K562 (cell line): ENCODE data around the gene GATA2. TPM values are rescaled to one million over a fixed set of nuclear protein-coding genes. Genes with fewer than 3 reads are reported as not detected.

ENCODE experiments used
- CTBP1 ChIP-seq: fragments of 450-650 bp; IDR thresholded peaks from 2 replicates; pipeline ENCODE4 v1.6.1; 2016; ENCODE audit warnings: borderline replicate concordance
- ELF1 ChIP-seq: fragments of 200-800 bp; sonication (Bioruptor generic); IDR thresholded peaks from 2 replicates; pipeline ENCODE4 v1.6.1; 2016; ENCODE audit warnings: missing genetic modification characterization, missing compliant biosample characterization
- HMG20B ChIP-seq: fragments of 250-450 bp; sonication (Bioruptor Pico); IDR thresholded peaks from 2 replicates; pipeline ENCODE4 v1.5.0; 2021; ENCODE audit warnings: mild to moderate bottlenecking
- HNRNPL ChIP-seq: fragments of 200-400 bp; formaldehyde crosslinking; IDR thresholded peaks from 2 replicates; pipeline ENCODE4 v1.6.1; 2017; ENCODE audit warnings: low read depth, mild to moderate bottlenecking, low read length
- KDM5B ChIP-seq: fragments of 200-600 bp; sonication (generic); IDR thresholded peaks from 2 replicates; pipeline ENCODE4 v1.6.1; 2012; ENCODE audit warnings: low read depth, mild to moderate bottlenecking, moderate library complexity, low read length, control low read depth, inconsistent platforms; ENCODE audit not compliant: insufficient replicate concordance
- MAFK ChIP-seq: IDR thresholded peaks from 2 replicates; pipeline ENCODE4 v1.6.1; 2011; ENCODE audit warnings: low read length, improper control_type of control experiment
- PML ChIP-seq: IDR thresholded peaks from 2 replicates; pipeline ENCODE4 v1.6.1; 2012; ENCODE audit warnings: low read length, inconsistent platforms
- PTTG1 ChIP-seq: fragments of 450-650 bp; IDR thresholded peaks from 2 replicates; pipeline ENCODE4 v1.6.1; 2016; ENCODE audit warnings: low read depth, mild to moderate bottlenecking, missing genetic modification characterization, missing compliant biosample characterization
- SIN3B ChIP-seq: fragments of 450-650 bp; IDR thresholded peaks from 2 replicates; pipeline ENCODE4 v1.6.1; 2017; ENCODE audit warnings: low read depth, mild to moderate bottlenecking, moderate library complexity
- TAF9B ChIP-seq: fragments of 450-650 bp; IDR thresholded peaks from 2 replicates; pipeline ENCODE4 v1.6.1; 2018; ENCODE audit warnings: mild to moderate bottlenecking; ENCODE audit not compliant: partially characterized antibody
- ZNF140 ChIP-seq: fragments of 250-450 bp; sonication (Bioruptor Pico); IDR thresholded peaks from 2 replicates; pipeline ENCODE4 v1.8.0; 2021; ENCODE audit warnings: moderate library complexity, mild to moderate bottlenecking, inconsistent platforms
- ZNF316 ChIP-seq: fragments of 450-650 bp; IDR thresholded peaks from 2 replicates; pipeline ENCODE4 v1.6.1; 2016
- polyA plus RNA-seq, 8 experiments: library from polyadenylated mRNA; depleted of rRNA in 4 of 8; stranded (reverse) in 5 of 8; unstranded in 3 of 8; fragments of >200 nt; fragmentation: Nextera tagmentation in 2 of 8; fragmentation: Illumina TruSeq in 1 of 8; extraction: Ambion mirVana in 2 of 8; extraction: Trizol in 1 of 8; gene quantifications; 2 replicates each; pipeline versions ENCODE4 v1.2.1 to v1.2.3, GENCODE V29; 2011 to 2014; ENCODE audit warnings: inconsistent platforms in 1 of 8, missing spikeins in 1 of 8
- total RNA-seq, 7 experiments: library from RNA; depleted of rRNA in 6 of 7; stranded (reverse); fragments of >200 nt in 6 of 7; fragmentation: Illumina TruSeq in 2 of 7; extraction: Trizol in 2 of 7; gene quantifications; 2 replicates each; pipeline versions ENCODE4 v1.2.1 to v1.2.3, GENCODE V29; 2011 to 2021; ENCODE audit warnings: low replicate concordance in 1 of 7
- TF ChIP-seq, protein P1 (sequence below): sonication (generic); formaldehyde crosslinking; IDR thresholded peaks from 2 replicates; pipeline ENCODE4 v1.8.0; 2022; ENCODE audit warnings: mild to moderate bottlenecking, missing genetic modification reagents
- TF ChIP-seq, protein P2 (sequence below), 2 experiments: IDR thresholded peaks in 1 of 2; conservative IDR thresholded peaks in 1 of 2; 2 replicates each; pipeline ENCODE4 v1.6.1; 2016; ENCODE audit warnings: low read depth in 2 of 2, mild to moderate bottlenecking in 1 of 2, missing compliant biosample characterization in 1 of 2, missing genetic modification characterization in 1 of 2, moderate library complexity in 1 of 2
- TF ChIP-seq, protein P3 (sequence below), 2 experiments: fragments of 450-650 bp in 1 of 2; IDR thresholded peaks; 2 replicates each; pipeline ENCODE4 v1.6.1; 2011 to 2017; ENCODE audit warnings: low read depth in 2 of 2, antibody characterized with exemption in 1 of 2, borderline replicate concordance in 1 of 2, low read length in 1 of 2, mild to moderate bottlenecking in 1 of 2, mixed read lengths in 1 of 2; ENCODE audit not compliant: control insufficient read depth in 1 of 2

The GATA2 gene
- total and polyA plus RNA-seq, 9 of the 15 experiments (the other 6 are each of a cell fraction or from before 2014, with no cell fraction given) = 8.5 to 218 (median 50.8) TPM

DNA sequence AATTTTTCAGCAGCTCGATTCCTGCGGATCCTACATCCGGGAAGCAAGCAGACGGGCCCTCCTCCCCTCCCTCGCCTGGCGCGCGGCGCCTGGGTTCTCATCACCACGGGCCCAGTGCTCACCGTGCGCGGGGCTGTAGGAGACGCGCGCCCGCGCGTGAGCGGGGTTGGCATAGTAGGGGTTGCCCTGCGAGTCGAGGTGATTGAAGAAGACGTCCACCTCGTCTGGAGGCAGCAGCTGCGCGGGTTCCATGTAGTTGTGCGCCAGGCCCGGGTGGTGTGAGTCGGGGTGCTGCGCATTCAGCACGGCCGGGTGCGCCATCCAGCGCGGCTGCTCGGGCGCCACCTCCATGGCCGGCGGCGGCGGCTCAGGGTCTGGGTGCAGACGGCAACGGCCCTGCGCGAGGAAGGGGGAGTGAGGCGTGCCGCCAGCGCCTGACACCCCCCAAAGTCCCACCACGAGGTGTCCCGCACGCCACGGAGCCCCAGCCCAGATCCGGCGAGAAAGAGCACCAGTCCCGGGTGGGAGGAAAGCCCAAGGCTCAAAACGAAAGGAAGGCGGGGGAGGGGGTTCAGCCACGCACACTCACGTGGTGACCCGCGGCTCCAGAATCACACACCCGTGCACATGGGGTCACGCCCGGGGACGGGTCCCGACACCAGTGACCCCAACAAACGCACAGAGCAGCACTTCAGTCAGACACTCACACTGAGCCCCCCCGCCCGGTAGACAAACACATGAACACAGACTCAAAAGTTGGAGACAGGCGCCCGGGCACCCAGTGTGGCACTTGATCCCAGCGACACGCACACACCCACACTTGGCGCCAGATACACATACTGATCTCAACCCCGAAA lies 6.1 kb downstream of the GATA2 start (continued):
- TF ChIP-seq, protein P1, sequence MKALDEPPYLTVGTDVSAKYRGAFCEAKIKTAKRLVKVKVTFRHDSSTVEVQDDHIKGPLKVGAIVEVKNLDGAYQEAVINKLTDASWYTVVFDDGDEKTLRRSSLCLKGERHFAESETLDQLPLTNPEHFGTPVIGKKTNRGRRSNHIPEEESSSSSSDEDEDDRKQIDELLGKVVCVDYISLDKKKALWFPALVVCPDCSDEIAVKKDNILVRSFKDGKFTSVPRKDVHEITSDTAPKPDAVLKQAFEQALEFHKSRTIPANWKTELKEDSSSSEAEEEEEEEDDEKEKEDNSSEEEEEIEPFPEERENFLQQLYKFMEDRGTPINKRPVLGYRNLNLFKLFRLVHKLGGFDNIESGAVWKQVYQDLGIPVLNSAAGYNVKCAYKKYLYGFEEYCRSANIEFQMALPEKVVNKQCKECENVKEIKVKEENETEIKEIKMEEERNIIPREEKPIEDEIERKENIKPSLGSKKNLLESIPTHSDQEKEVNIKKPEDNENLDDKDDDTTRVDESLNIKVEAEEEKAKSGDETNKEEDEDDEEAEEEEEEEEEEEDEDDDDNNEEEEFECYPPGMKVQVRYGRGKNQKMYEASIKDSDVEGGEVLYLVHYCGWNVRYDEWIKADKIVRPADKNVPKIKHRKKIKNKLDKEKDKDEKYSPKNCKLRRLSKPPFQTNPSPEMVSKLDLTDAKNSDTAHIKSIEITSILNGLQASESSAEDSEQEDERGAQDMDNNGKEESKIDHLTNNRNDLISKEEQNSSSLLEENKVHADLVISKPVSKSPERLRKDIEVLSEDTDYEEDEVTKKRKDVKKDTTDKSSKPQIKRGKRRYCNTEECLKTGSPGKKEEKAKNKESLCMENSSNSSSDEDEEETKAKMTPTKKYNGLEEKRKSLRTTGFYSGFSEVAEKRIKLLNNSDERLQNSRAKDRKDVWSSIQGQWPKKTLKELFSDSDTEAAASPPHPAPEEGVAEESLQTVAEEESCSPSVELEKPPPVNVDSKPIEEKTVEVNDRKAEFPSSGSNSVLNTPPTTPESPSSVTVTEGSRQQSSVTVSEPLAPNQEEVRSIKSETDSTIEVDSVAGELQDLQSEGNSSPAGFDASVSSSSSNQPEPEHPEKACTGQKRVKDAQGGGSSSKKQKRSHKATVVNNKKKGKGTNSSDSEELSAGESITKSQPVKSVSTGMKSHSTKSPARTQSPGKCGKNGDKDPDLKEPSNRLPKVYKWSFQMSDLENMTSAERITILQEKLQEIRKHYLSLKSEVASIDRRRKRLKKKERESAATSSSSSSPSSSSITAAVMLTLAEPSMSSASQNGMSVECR (CRISPR knock-in tag) = peak; percentile 70
- peak; percentile 32; the same call in 1 of the 2 replicates for TF ChIP-seq HNRNPL
- no peak for TF ChIP-seq MAFK
- no peak for TF ChIP-seq PTTG1 (tag)
- TF ChIP-seq SIN3B = no peak
- no peak for TF ChIP-seq CTBP1
- no peak for TF ChIP-seq HMG20B (CRISPR knock-in tag)
- TF ChIP-seq, protein P2, sequence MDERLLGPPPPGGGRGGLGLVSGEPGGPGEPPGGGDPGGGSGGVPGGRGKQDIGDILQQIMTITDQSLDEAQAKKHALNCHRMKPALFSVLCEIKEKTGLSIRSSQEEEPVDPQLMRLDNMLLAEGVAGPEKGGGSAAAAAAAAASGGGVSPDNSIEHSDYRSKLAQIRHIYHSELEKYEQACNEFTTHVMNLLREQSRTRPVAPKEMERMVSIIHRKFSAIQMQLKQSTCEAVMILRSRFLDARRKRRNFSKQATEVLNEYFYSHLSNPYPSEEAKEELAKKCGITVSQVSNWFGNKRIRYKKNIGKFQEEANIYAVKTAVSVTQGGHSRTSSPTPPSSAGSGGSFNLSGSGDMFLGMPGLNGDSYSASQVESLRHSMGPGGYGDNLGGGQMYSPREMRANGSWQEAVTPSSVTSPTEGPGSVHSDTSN (CRISPR knock-in tag; IDR thresholded peaks at IDR 0.05; ENCODE audit: low read depth) = no peak
- TF ChIP-seq, protein P2 (tag; conservative IDR thresholded peaks at IDR 0.05; ENCODE audit: low read depth) = no peak
- TF ChIP-seq ZNF140 = no peak
- TF ChIP-seq PML = 0 out of 2 replicates have a peak, but pooled peaks have one; percentile 18
- no peak for TF ChIP-seq ELF1 (tag)
- peak; percentile 24 for TF ChIP-seq TAF9B
- TF ChIP-seq ZNF316 = no peak
- TF ChIP-seq KDM5B = peak; percentile 37
- TF ChIP-seq, protein P3, sequence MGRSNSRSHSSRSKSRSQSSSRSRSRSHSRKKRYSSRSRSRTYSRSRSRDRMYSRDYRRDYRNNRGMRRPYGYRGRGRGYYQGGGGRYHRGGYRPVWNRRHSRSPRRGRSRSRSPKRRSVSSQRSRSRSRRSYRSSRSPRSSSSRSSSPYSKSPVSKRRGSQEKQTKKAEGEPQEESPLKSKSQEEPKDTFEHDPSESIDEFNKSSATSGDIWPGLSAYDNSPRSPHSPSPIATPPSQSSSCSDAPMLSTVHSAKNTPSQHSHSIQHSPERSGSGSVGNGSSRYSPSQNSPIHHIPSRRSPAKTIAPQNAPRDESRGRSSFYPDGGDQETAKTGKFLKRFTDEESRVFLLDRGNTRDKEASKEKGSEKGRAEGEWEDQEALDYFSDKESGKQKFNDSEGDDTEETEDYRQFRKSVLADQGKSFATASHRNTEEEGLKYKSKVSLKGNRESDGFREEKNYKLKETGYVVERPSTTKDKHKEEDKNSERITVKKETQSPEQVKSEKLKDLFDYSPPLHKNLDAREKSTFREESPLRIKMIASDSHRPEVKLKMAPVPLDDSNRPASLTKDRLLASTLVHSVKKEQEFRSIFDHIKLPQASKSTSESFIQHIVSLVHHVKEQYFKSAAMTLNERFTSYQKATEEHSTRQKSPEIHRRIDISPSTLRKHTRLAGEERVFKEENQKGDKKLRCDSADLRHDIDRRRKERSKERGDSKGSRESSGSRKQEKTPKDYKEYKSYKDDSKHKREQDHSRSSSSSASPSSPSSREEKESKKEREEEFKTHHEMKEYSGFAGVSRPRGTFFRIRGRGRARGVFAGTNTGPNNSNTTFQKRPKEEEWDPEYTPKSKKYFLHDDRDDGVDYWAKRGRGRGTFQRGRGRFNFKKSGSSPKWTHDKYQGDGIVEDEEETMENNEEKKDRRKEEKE (IDR thresholded peaks at IDR 0.05; ENCODE audit: borderline replicate concordance in 1 of 2, control insufficient read depth in 1 of 2, low read depth in 2 of 2, low read length in 1 of 2) = no peak
